CD4-positive, alpha-beta memory T cell (primary cell): ENCODE results near the gene OR5K2. TPM values are rescaled to one million over a fixed set of nuclear protein-coding genes. Genes with fewer than 3 reads are reported as not detected.

Experiments
- CTCF ChIA-PET: fragments of 350-600 bp; sonication (Branson Sonifier 250); formaldehyde crosslinking; loops from one replicate; lab custom pipeline; 2021; ENCODE audit warnings: inconsistent platforms; ENCODE audit not compliant: partially characterized antibody; lab: Charles Lee
- POLR2A ChIA-PET: fragments of 350-600 bp; sonication (Branson Sonifier 250); formaldehyde crosslinking; loops from one replicate; lab custom pipeline; 2021; ENCODE audit not compliant: partially characterized antibody; lab: Charles Lee
- DNase-seq, 5 donors: peaks; one replicate each; pipeline versions ENCODE4 v3.0.0 to v3.0.0-alpha.2; 2020 to 2022; ENCODE audit warnings: mixed read lengths in 1 of 5
- H3K27ac ChIP-seq: one replicate; pipeline ENCODE4 v1.7.0; 2013; ENCODE audit warnings: low read depth, low read length
- H3K27me3 ChIP-seq: 2 replicates; pipeline ENCODE4 v1.7.0; 2013; ENCODE audit warnings: mild to moderate bottlenecking, low read length, moderate library complexity; ENCODE audit not compliant: insufficient read depth
- H3K36me3 ChIP-seq: 2 replicates; pipeline ENCODE4 v1.7.0; 2013; ENCODE audit warnings: mild to moderate bottlenecking, low read length, moderate library complexity; ENCODE audit not compliant: insufficient read depth
- H3K4me1 ChIP-seq: 2 replicates; pipeline ENCODE4 v1.7.0; 2013; ENCODE audit warnings: mild to moderate bottlenecking, low read length, moderate library complexity; ENCODE audit not compliant: insufficient read depth
- H3K4me3 ChIP-seq, 2 donors: one replicate each; pipeline ENCODE4 v1.7.0; 2013; ENCODE audit warnings: low read length in 2 of 2, mild to moderate bottlenecking in 1 of 2
- H3K9me3 ChIP-seq, 2 donors: one replicate each; pipeline ENCODE4 v1.7.0; 2013; ENCODE audit warnings: low read length in 2 of 2, control low read depth in 1 of 2; ENCODE audit not compliant: control insufficient read depth in 1 of 2
- H3K27ac Mint-ChIP-seq, 7 donors: one replicate each; pipeline ENCODE4 v1.8.0; 2020 to 2021; ENCODE audit warnings: mixed read lengths in 7 of 7, mild to moderate bottlenecking in 6 of 7, inconsistent platforms in 3 of 7, moderate library complexity in 3 of 7
- H3K27me3 Mint-ChIP-seq, 2 donors: one replicate each; pipeline ENCODE4 v1.8.0; 2020 to 2021; ENCODE audit warnings: mixed read lengths in 2 of 2
- H3K36me3 Mint-ChIP-seq, 2 donors: one replicate each; pipeline ENCODE4 v1.8.0; 2020 to 2021; ENCODE audit warnings: mixed read lengths in 2 of 2, inconsistent platforms in 1 of 2, mild to moderate bottlenecking in 1 of 2
- H3K4me1 Mint-ChIP-seq, 4 donors: one replicate each; pipeline ENCODE4 v1.8.0; 2020 to 2021; ENCODE audit warnings: mixed read lengths in 4 of 4, mild to moderate bottlenecking in 1 of 4
- H3K4me3 Mint-ChIP-seq, 8 donors: one replicate each; pipeline ENCODE4 v1.8.0; 2020 to 2021; ENCODE audit warnings: mixed read lengths in 8 of 8, mild to moderate bottlenecking in 7 of 8, moderate library complexity in 6 of 8, inconsistent platforms in 3 of 8
- H3K9me3 Mint-ChIP-seq, 8 donors: one replicate each; pipeline ENCODE4 v1.8.0; 2020 to 2021; ENCODE audit warnings: mixed read lengths in 8 of 8, mild to moderate bottlenecking in 5 of 8, inconsistent platforms in 3 of 8, moderate library complexity in 1 of 8
- intact Hi-C: fragments of 100-400 bp; cut with micrococcal nuclease; formaldehyde crosslinking; loops from one replicate; pipeline ENCODE4 v1.15.1; 2023
- polyA plus RNA-seq, 2 donors: library from polyadenylated mRNA; unstranded; fragments of 300-500 nt; fragmentation: Illumina TruSeq; gene quantifications; one replicate each; pipeline ENCODE4 v1.2.3, GENCODE V29; 2021
- total RNA-seq, 2 experiments: library from RNA; stranded (reverse); gene quantifications; one replicate each; pipeline ENCODE4 v1.2.3, GENCODE V29; 2021

OR5K2 gene
- total and polyA plus RNA-seq, 4 experiments from 2014 or later = not detected

GRCh38 chr3:98534734-98535133 lies 37.3 kb downstream of the OR5K2 start:
- Histone ChIP-seq H3K9me3 (no peaks in the 10 kb centered on the region), H3K4me1 (peaks cover 4% of the 10 kb centered on the region), H3K27ac (no peak overlapping the region), H3K4me3 (no peak overlapping the region), H3K36me3 (no peaks in the 10 kb centered on the region), H3K27me3 (no peaks in the 10 kb centered on the region)
- H3K36me3 Mint-ChIP-seq = no peaks in the 10 kb centered on the region
- DNase-seq = no peak
- H3K4me1 Mint-ChIP-seq = peaks cover 16 to 21% (median 19%) of the 10 kb centered on the region in 4 donors
- peaks cover 0 to 2% (median 0%) of the 10 kb centered on the region in 8 donors for H3K9me3 Mint-ChIP-seq
- H3K27ac Mint-ChIP-seq = no peak overlapping the region
- ChIA-PET CTCF (interaction anchor here (1.0 kb wide), 1 partner anchor 29 kb away, joined by 3 read pairs; no protein-coding TSS in a partner anchor), POLR2A (interaction anchor here (4.6 to 13.1 kb wide), 3 partner anchors 13 to 30 kb away, joined by 52 to 163 read pairs (median 138); partner anchors contain the start of gene CLDND1)
- H3K4me3 Mint-ChIP-seq = peak overlapping the region in 3 of 8 donors; percentile 13 to 53 (median 26)
- no peaks in the 10 kb centered on the region for H3K27me3 Mint-ChIP-seq
- intact Hi-C loops = no loop called here

DNA sequence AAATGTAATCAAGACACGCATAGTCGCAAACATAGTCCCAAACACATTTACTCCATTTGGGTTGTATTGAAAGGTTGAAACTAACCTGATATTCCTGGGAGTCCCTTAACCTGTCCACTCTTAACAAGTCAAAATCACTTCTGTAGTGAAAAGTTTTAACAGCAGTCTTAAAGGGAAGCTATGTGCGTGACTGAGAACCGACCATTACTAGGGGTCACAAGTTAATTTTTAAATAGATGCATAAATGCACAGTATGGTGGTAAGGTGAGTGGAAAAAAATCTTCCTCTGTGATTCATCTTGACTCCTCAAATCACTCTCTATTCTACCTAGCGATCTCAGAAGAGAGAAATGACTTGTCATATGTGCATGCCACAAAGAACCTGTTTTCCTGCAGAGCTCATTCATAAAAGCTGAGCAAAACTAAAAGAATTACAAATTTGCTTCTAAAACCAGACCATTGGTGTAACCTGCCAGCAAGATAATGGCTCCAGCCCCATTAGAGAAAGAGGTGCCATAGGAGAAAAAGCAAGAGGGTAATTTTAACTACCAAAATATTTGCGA lies 39.1 kb downstream of the OR5K2 start:
- Histone ChIP-seq H3K36me3 (no peaks in the 10 kb centered on the region), H3K27ac (no peak overlapping the region), H3K4me1 (peaks cover 17% of the 10 kb centered on the region), H3K4me3 (no peak overlapping the region), H3K9me3 (no peaks in the 10 kb centered on the region), H3K27me3 (no peaks in the 10 kb centered on the region)
- Mint-ChIP-seq H3K36me3 (no peaks in the 10 kb centered on the region), H3K27ac (peak overlapping the region in 5 of 7 donors; percentile 46 to 77 (median 56)), H3K9me3 (peaks cover 0 to 2% (median 0%) of the 10 kb centered on the region in 8 donors), H3K27me3 (no peaks in the 10 kb centered on the region), H3K4me3 (peak overlapping the region; percentile 7 to 85 (median 62)), H3K4me1 (peaks cover 19 to 27% (median 24%) of the 10 kb centered on the region in 4 donors)
- intact Hi-C loops = no loop called here
- ChIA-PET CTCF (interaction anchor here (1.0 to 1.9 kb wide), 8 partner anchors 9 to 207 kb away, joined by 3 to 6 read pairs (median 3); partner anchors contain the start of gene CLDND1), POLR2A (interaction anchor here (0.7 to 13.1 kb wide), 9 partner anchors 9 to 57 kb away, joined by 3 to 163 read pairs (median 5); partner anchors contain the start of genes CLDND1 and CPOX)
- DNase-seq = no peak

- no peaks in the 10 kb centered on the region for H3K36me3 Mint-ChIP-seq
- CTCF ChIA-PET = interaction anchor here (1.6 kb wide), 1 partner anchor 10 kb away, joined by 5 read pairs; no protein-coding TSS in a partner anchor
Measured at GRCh38 chr3:98540346-98540745, 42.9 kb downstream of the OR5K2 start.

GRCh38 chr3:98541695-98542094 lies 44.2 kb downstream of the OR5K2 start:
- H3K9me3 ChIP-seq = no peaks in the 10 kb centered on the region
- peaks cover 29% of the 10 kb centered on the region for H3K4me1 ChIP-seq
- no peaks in the 10 kb centered on the region for H3K36me3 ChIP-seq
- Mint-ChIP-seq H3K9me3 (peaks cover 0 to 6% (median 0%) of the 10 kb centered on the region in 8 donors), H3K36me3 (no peaks in the 10 kb centered on the region), H3K4me3 (no peak overlapping the region), H3K27ac (peak overlapping the region in 2 of 7 donors; percentile 48 to 77), H3K4me1 (peaks cover 17 to 28% (median 23%) of the 10 kb centered on the region in 4 donors), H3K27me3 (no peaks in the 10 kb centered on the region)
- H3K27ac ChIP-seq = no peak overlapping the region
- intact Hi-C loops = no loop called here
- no peaks in the 10 kb centered on the region for H3K27me3 ChIP-seq
- no peak overlapping the region for H3K4me3 ChIP-seq
- POLR2A ChIA-PET = interaction anchor here (0.9 to 13.1 kb wide), 5 partner anchors 14 to 30 kb away, joined by 3 to 138 read pairs (median 22); partner anchors contain the start of gene CLDND1
- CTCF ChIA-PET = interaction anchor here (0.8 to 1.6 kb wide), 3 partner anchors 11 to 18 kb away, joined by 3 to 5 read pairs (median 3); no protein-coding TSS in a partner anchor
- no peak for DNase-seq

More at GRCh38 chr3:98540346-98540745, 42.9 kb downstream of the OR5K2 start:
- H3K4me1 Mint-ChIP-seq = peaks cover 15 to 24% (median 20%) of the 10 kb centered on the region in 4 donors
- DNase-seq = no peak
- H3K4me1 ChIP-seq = peaks cover 22% of the 10 kb centered on the region
- POLR2A ChIA-PET = interaction anchor here (0.9 to 13.1 kb wide), 5 partner anchors 15 to 27 kb away, joined by 4 to 138 read pairs (median 22); partner anchors contain the start of gene CLDND1
- no peaks in the 10 kb centered on the region for H3K27me3 Mint-ChIP-seq
- no peak overlapping the region for H3K4me3 ChIP-seq
- no peaks in the 10 kb centered on the region for H3K36me3 ChIP-seq
- intact Hi-C loops = no loop called here
- H3K27ac ChIP-seq = no peak overlapping the region
- no peaks in the 10 kb centered on the region for H3K27me3 ChIP-seq
- H3K9me3 ChIP-seq = no peaks in the 10 kb centered on the region
- peak overlapping the region; percentile 18 to 78 (median 43) for H3K4me3 Mint-ChIP-seq
- H3K27ac Mint-ChIP-seq = peak overlapping the region; percentile 19 to 88 (median 68)
- H3K9me3 Mint-ChIP-seq = peaks cover 0 to 6% (median 0%) of the 10 kb centered on the region in 8 donors

DNA sequence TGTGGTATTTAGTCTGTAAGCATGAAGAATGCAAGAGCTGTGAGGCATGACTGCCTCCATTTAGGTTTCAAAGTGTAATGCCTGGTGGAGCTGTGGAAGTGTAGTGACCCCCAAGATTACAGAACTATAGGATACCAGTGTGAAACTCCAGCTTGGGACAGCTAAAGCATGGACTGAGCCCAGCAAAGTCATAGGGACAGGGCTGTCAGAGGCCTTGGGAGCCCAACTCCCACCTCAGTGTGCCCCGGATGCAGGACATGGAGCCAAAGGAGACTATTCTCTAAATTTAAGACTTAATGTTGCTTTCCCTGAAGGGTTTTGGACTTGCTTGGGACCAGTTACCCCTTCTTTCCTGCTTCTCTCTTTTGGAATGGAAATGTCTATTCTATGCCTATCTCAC lies 45.1 kb downstream of the OR5K2 start:
- Mint-ChIP-seq H3K27me3 (no peaks in the 10 kb centered on the region), H3K27ac (peak overlapping the region in 2 of 7 donors; percentile 0 to 76), H3K36me3 (no peaks in the 10 kb centered on the region), H3K4me3 (no peak overlapping the region), H3K9me3 (peaks cover 0 to 6% (median 0%) of the 10 kb centered on the region in 8 donors), H3K4me1 (peaks cover 15 to 25% (median 20%) of the 10 kb centered on the region in 4 donors)
- H3K9me3 ChIP-seq = no peaks in the 10 kb centered on the region
- no peak overlapping the region for H3K4me3 ChIP-seq
- intact Hi-C loops = no loop called here
- H3K27me3 ChIP-seq = no peaks in the 10 kb centered on the region
- ChIA-PET CTCF (interaction anchor here (0.7 to 0.8 kb wide), 2 partner anchors 12 to 15 kb away, joined by 3 to 4 read pairs; no protein-coding TSS in a partner anchor), POLR2A (interaction anchor here (1.1 to 13.1 kb wide), 4 partner anchors 10 to 21 kb away, joined by 4 to 138 read pairs (median 25); partner anchors contain the start of genes CLDND1 and GPR15)
- H3K27ac ChIP-seq = no peak overlapping the region
- H3K36me3 ChIP-seq = no peaks in the 10 kb centered on the region
- no peak for DNase-seq
- H3K4me1 ChIP-seq = peaks cover 29% of the 10 kb centered on the region

- Mint-ChIP-seq H3K27ac (peak overlapping the region; percentile 25 to 85 (median 79)), H3K27me3 (no peaks in the 10 kb centered on the region), H3K4me3 (peak overlapping the region in 7 of 8 donors; percentile 63 to 84 (median 78)), H3K36me3 (peaks cover 0 to 2% of the 10 kb centered on the region in 2 donors), H3K4me1 (peaks cover 13 to 26% (median 18%) of the 10 kb centered on the region in 4 donors), H3K9me3 (peaks cover 0 to 6% (median 0%) of the 10 kb centered on the region in 8 donors)
- Histone ChIP-seq H3K4me3 (peak overlapping the region in 1 of 2 donors; percentile 22), H3K4me1 (peaks cover 31% of the 10 kb centered on the region), H3K27ac (no peak overlapping the region), H3K27me3 (no peaks in the 10 kb centered on the region), H3K9me3 (no peaks in the 10 kb centered on the region), H3K36me3 (no peaks in the 10 kb centered on the region)
- DNase-seq = peak in 1 of 5 donors; percentile 47
- ChIA-PET CTCF (interaction anchor here (1.4 to 2.1 kb wide), 5 partner anchors 9 to 28 kb away, joined by 3 to 7 read pairs (median 5); no protein-coding TSS in a partner anchor), POLR2A (interaction anchor here (0.7 to 3.5 kb wide), 10 partner anchors 9 to 724 kb away, joined by 3 to 26 read pairs (median 6); partner anchors contain the start of genes CLDND1, CPOX and CRYBG3)
- intact Hi-C loops = no loop called here
Measured at GRCh38 chr3:98545940-98546339, 48.5 kb downstream of the OR5K2 start.
